VCaP (cell line): ENCODE data around the gene NR2E1.

ENCODE experiments used
- H3K27ac ChIP-seq: fragments of 450-650 bp; 2 replicates; pipeline ENCODE4 v1.5.1; 2017
- CTCF ChIP-seq: fragments of 450-650 bp; conservative IDR thresholded peaks from 2 replicates; pipeline ENCODE4 v1.5.1; 2017; ENCODE audit warnings: mild to moderate bottlenecking, moderate library complexity

The NR2E1 gene

GRCh38 chr6:108235127-108235526 lies 69.3 kb downstream of the NR2E1 start:
- no peak for TF ChIP-seq CTCF
- H3K27ac ChIP-seq = no peak overlapping the region

- no peak for TF ChIP-seq CTCF
- no peak overlapping the region for H3K27ac ChIP-seq
Measured at GRCh38 chr6:108236791-108237190, 71.0 kb downstream of the NR2E1 start.

GRCh38 chr6:108238322-108238721 lies 72.5 kb downstream of the NR2E1 start:
- no peak for TF ChIP-seq CTCF
- H3K27ac ChIP-seq = no peak overlapping the region
